ENCODE results near the gene PMFBP1.

PMFBP1 gene

DNA sequence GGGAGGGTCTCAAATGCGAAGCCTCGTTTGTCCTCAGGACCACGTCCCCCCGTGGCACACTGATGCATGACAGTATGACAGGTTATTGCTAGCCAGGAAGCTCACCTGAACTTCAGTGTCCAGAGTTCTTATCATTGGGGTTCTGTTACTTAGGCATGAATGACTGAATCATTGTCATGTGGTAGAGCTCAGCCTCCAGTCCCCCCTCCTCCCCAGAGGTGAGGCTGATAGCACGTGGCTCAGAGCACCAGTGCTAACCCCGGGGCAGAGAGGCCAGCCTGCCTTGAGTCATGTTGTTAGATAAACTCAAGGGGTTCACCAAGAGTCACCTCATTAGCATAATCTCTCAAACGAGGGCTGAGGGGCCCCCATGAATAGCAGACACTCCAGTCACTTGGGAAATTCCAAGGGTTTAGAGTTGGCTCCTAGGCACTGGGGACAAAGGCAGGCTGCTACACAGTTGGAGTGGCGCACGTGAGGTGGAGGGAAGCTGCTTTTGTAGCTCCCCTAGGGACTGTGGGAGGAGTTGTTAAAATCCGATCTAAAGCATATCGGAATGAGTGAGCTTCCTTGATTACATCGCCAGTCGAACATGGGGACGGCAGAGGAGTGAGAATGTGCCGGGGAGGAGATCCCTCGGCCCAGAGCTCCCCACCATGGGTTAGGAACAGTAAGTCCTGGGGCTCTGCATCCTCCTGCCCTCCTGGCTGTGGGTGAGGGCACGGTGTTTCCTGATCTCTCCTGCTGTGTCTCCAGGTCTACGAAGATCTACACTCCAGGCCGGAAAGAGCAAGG, 60.1 kb downstream of the PMFBP1 start:
- peaks cover 60 to 68% (median 64%) of the 10 kb centered on the region in 3 donors for H3K36me3 ChIP-seq
- no peak overlapping the region for H3K27ac ChIP-seq
- H3K4me1 ChIP-seq: no peaks in the 10 kb centered on the region
- no peaks in the 10 kb centered on the region for H3K27me3 ChIP-seq
- H3K4me3 ChIP-seq: no peak overlapping the region
- no peak for TF ChIP-seq CTCF (IDR thresholded peaks at IDR 0.05)
- intact Hi-C loops (cut with DNase I; ENCODE audit: low total_unique reads): no loop called here
- no peaks in the 10 kb centered on the region for H3K9me3 ChIP-seq
- no peak for DNase-seq

DNA sequence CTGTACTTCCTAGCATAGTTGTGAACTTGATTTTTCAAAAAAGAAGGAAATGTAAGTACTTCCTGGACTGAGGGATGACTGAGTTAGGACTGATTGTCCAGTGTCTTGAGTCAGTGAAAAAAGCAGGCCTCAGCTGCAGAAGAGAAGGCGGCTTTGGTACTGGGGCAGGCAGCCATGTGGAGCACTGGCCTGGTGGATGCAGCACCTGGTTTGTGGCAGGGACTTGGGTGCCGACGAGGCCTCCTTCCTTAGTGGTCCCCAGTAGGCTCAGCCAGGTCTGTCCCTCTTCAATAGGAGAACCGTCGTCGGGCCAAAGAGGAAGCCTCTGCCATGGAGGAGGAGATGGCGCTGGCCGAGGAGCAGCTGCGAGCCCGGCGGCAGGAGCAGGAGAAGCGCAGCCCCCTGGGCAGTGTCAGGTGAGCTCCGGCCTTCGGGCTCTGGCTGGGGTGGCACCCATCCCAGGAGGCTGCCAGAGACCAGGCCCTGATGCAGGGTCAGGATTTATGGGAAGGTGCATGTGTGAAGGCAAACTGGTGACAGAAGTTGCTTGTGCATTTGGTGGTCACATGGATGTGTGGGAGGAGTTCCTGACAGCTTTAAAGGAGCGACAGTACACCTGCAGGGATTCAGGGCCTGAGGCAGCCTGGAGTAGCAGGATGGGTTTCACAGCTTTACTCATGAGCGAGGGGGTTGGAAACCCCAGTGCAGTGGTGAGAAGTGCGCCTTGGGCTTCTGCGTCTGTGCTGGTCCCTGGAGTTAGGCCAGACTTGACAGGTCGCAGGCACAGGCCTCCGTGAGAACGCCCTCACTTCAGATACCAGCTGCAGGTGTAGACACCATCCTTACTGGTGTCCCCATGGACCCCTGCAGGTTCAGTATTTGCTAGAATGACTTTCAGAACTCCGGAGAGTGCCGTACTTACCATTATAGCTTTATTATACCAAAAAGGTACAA, 61.0 kb downstream of the PMFBP1 start:
- no peak for DNase-seq
- H3K36me3 ChIP-seq: peaks cover 69 to 77% (median 73%) of the 10 kb centered on the region in 3 donors
- H3K27ac ChIP-seq: no peak overlapping the region
- H3K4me1 ChIP-seq: no peaks in the 10 kb centered on the region
- intact Hi-C loops (cut with DNase I; ENCODE audit: low total_unique reads): no loop called here
- no peak overlapping the region for H3K4me3 ChIP-seq
- no peaks in the 10 kb centered on the region for H3K27me3 ChIP-seq
- no peaks in the 10 kb centered on the region for H3K9me3 ChIP-seq
- TF ChIP-seq CTCF (IDR thresholded peaks at IDR 0.05): no peak

- Histone ChIP-seq H3K4me1 (no peaks in the 10 kb centered on the region), H3K9me3 (no peaks in the 10 kb centered on the region), H3K27me3 (no peaks in the 10 kb centered on the region), H3K4me3 (no peak overlapping the region), H3K36me3 (peaks cover 78 to 86% (median 82%) of the 10 kb centered on the region in 3 donors), H3K27ac (no peak overlapping the region)
- no peak for TF ChIP-seq CTCF (IDR thresholded peaks at IDR 0.05)
- no peak for DNase-seq
- intact Hi-C loops (cut with DNase I; ENCODE audit: low total_unique reads): no loop called here
These were observed 61.9 kb downstream of the PMFBP1 start for GRCh38 chr16:72109966-72110530.

DNA sequence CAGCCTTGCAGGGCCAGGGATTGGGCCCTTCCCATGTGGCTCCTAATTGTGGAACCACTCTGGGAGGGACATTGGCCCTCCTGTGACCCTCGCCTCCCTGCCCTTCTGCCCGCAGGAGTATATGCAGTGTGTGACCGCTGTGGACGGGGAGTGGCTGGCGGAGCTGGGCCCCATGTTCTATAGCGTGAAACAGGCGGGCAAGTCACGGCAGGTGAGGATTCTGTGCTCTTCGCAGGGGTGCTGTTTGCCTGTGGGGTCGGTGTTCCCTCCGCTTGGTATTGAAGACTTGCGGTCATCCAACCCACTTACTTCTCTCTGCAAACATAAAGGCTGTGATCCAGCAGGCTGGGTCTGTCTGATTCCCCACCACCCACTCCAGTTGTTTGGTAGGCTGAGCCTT, 62.7 kb downstream of the PMFBP1 start:
- Histone ChIP-seq H3K27me3 (no peaks in the 10 kb centered on the region), H3K36me3 (peaks cover 85 to 94% (median 89%) of the 10 kb centered on the region in 3 donors), H3K27ac (no peak overlapping the region), H3K9me3 (no peaks in the 10 kb centered on the region), H3K4me1 (no peaks in the 10 kb centered on the region), H3K4me3 (no peak overlapping the region)
- DNase-seq: no peak
- intact Hi-C loops (cut with DNase I; ENCODE audit: low total_unique reads): no loop called here
- no peak for TF ChIP-seq CTCF (IDR thresholded peaks at IDR 0.05)

- H3K36me3 ChIP-seq: peaks cover 93 to 100% (median 97%) of the 10 kb centered on the region in 3 donors
- no peak overlapping the region for H3K27ac ChIP-seq
- H3K4me3 ChIP-seq: no peak overlapping the region
- no peaks in the 10 kb centered on the region for H3K27me3 ChIP-seq
- no peaks in the 10 kb centered on the region for H3K4me1 ChIP-seq
- TF ChIP-seq CTCF (IDR thresholded peaks at IDR 0.05): no peak
- H3K9me3 ChIP-seq: no peaks in the 10 kb centered on the region
- intact Hi-C loops (cut with DNase I; ENCODE audit: low total_unique reads): no loop called here
- DNase-seq: no peak
These were observed 63.4 kb downstream of the PMFBP1 start for GRCh38 chr16:72108353-72109102.
